Neuron (in vitro differentiated cells): ENCODE results near the gene SMCHD1.
"Not testable (repeated sequence)": the region's sequence is repeated elsewhere in the genome, so short reads cannot be mapped to it uniquely, and the experiment has no call there.

Source experiments
- H2AFZ ChIP-seq: one replicate; pipeline ENCODE4 v1.6.1; 2013; ENCODE audit warnings: low read depth, mild to moderate bottlenecking, inconsistent platforms, low read length, moderate library complexity
- H3K27me3 ChIP-seq: one replicate; pipeline ENCODE4 v1.6.1; 2013; ENCODE audit warnings: low read length; ENCODE audit not compliant: insufficient read depth
- H3K36me3 ChIP-seq: one replicate; pipeline ENCODE4 v1.6.1; 2013; ENCODE audit warnings: low read length; ENCODE audit not compliant: insufficient read depth
- H3K4me1 ChIP-seq: one replicate; pipeline ENCODE4 v1.6.1; 2013; ENCODE audit warnings: low read length; ENCODE audit not compliant: insufficient read depth
- H3K4me3 ChIP-seq: 2 replicates; pipeline ENCODE4 v1.5.1; 2013; ENCODE audit warnings: mild to moderate bottlenecking, low read length, moderate library complexity
- H3K9me3 ChIP-seq: one replicate; pipeline ENCODE4 v1.6.1; 2013; ENCODE audit warnings: low read length

Gene SMCHD1

DNA sequence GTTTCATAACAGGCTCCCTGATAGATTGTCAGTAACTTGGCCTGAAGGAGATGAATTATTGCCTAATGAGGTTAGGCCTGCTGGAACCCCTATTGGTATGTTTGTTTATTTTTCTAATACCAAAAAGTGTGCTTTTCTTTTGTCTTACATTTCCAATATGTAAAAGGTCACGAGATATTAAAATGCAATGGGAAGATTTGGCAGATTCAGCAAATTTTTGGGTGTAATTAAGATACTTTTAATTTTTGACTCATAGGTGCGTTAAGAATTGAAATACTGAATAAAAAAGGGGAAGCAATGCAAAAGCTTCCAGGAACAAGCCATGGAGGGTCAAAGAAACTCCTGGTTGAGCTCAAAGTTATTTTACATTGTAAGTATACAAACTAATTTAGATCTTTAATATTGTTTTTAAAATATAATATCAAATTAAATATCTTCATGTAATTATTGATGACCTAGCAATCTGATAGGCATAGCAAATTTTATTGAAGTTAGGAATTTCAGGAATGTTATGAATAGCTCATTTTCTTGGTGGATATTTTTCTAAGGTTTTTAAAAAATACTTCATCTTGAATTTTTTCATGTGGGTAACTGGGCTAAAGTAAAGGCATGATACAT is 52.1 kb downstream of the SMCHD1 start:
- Histone ChIP-seq H3K27me3 (no peaks in the 10 kb centered on the region), H3K36me3 (peaks cover 89% of the 10 kb centered on the region), H2AFZ (no peak overlapping the region), H3K4me1 (no peaks in the 10 kb centered on the region), H3K4me3 (no peak overlapping the region), H3K9me3 (peaks cover 3% of the 10 kb centered on the region)

DNA sequence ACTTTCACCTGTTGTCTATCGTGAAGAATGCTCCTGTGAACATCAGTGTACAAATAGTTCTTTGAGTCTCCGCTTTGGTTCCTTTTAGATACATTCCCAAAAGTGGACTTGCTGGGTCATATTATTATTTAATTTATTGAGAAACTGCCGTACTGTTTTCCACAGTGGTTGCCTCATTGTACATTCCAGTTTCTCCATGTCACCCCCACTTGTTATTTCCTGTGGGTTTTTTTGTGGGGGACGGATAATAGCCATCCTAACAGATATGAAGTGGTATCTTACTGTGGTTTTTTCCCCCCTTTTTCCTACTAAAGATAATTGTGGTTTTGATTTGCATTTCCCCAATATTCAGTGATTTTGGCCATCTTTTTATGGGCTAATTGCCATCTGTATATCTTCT is 53.8 kb downstream of the SMCHD1 start:
- Histone ChIP-seq H3K4me3 (no peak overlapping the region), H3K36me3 (peaks cover 88% of the 10 kb centered on the region), H3K9me3 (peaks cover 3% of the 10 kb centered on the region), H2AFZ (no peak overlapping the region), H3K27me3 (no peaks in the 10 kb centered on the region), H3K4me1 (no peaks in the 10 kb centered on the region)

DNA sequence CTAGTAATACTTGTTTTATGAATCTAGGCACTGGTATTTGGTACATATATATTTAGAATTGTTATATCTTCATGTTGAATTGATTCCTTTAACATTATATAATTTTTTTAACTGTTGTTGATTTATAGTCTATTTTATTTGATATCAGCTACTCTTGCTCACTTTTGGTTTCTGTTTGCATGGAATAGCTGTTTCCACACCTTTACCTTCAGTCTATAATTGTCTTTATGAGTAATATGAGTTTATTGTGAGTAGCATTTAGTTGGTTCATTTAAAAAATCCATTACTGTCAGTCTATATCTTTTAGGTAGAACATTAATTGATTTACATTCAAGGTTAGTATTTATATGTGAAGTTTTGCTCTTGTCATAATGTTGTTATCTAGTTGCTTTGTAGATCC is 58.6 kb downstream of the SMCHD1 start:
- H2AFZ ChIP-seq = no peak overlapping the region
- no peak overlapping the region for H3K4me3 ChIP-seq
- H3K4me1 ChIP-seq = no peaks in the 10 kb centered on the region
- H3K27me3 ChIP-seq = no peaks in the 10 kb centered on the region
- H3K9me3 ChIP-seq = peaks cover 3% of the 10 kb centered on the region
- peaks cover 82% of the 10 kb centered on the region for H3K36me3 ChIP-seq

DNA sequence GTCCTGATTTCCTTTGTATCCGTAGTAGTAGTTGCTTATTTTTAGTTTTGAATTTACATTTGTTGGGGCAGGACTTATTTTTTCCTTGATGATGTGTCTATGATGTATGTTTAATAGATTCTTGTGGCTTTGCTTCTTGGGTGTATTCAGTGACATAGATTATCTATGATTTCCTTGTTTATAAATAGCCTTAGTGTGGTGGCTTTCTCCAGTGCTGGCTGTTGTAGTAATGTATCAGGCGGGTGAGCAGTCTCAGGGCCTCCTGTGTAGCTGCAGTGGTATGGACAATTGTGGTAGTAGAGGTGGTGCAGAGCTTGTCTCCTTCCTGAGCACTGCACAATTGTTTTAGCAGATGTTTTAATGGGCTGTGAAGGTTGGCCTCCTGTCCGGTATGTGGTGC is 60.5 kb downstream of the SMCHD1 start:
- Histone ChIP-seq H2AFZ (no peak overlapping the region), H3K4me3 (no peak overlapping the region), H3K36me3 (peaks cover 78% of the 10 kb centered on the region), H3K27me3 (no peaks in the 10 kb centered on the region), H3K4me1 (no peaks in the 10 kb centered on the region), H3K9me3 (no peaks in the 10 kb centered on the region)

DNA sequence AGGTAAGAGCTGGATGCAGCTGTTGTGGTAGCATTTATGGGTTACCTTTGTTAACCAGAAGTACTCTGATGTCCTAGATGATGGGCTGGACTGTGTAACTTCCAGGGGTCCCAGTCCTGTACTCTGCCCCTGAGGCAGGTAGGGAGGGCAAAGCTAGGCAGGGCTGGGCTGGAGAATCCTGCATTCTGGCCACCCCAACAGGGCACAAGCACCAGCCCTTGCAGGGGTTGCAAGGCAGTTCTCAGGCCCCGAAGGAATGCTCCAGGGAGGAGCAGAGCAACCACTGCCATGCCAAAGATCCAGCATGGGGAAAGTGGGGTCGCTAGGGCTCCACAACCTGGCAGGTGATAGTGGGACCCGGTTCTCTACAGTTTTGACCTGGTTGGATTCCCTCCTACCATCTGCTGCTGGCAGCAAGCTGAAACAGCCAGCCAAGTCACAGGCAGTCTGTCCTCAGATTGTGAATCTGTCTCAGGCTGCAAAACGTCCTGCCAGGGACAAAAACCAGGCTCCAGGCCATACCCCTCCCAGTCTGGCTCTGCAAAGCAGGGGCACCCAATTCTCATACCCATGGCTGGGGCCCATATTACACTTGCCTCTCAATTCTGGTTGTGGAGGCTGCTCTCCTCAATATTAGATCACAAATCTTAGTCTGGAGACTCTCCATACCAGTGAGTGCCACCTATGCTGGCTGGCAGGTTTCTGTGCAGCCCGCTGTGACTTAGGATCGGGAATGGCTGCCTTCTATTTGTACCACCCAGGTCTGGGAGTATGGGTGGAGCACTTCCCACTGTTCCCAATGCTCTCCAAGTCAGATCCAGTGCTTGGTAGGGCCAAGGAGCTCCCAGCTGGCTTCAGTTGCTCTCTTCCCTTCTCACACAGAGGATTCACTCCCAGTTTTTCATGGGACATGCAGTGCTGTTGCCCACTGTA is 61.1 kb downstream of the SMCHD1 start:
- H3K4me3 ChIP-seq = no peak overlapping the region
- H3K27me3 ChIP-seq = no peaks in the 10 kb centered on the region
- peaks cover 81% of the 10 kb centered on the region for H3K36me3 ChIP-seq
- no peaks in the 10 kb centered on the region for H3K4me1 ChIP-seq
- no peaks in the 10 kb centered on the region for H3K9me3 ChIP-seq
- H2AFZ ChIP-seq = no peak overlapping the region

DNA sequence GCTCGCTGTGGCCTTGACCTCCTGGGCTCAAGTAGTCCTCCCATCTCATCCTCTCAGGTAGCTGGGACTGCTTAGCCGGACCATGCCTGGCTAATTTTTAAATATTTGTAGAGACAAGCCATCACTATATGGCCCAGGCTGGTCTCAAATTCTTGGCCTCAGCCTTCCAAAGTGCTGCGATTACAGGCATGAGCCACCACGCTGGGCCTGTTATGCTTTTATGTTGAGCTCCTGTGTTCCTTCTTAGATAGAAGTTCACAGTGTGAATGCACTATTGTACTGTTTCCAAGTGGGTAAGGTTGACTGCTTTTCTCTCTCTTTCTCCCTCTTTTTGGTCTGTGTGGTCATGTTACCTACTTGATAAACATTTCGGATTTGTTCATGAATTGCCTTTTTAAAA is 61.9 kb downstream of the SMCHD1 start:
- Histone ChIP-seq H3K27me3 (no peaks in the 10 kb centered on the region), H3K4me1 (no peaks in the 10 kb centered on the region), H3K9me3 (no peaks in the 10 kb centered on the region), H3K36me3 (peaks cover 80% of the 10 kb centered on the region), H2AFZ (no peak overlapping the region), H3K4me3 (no peak overlapping the region)

DNA sequence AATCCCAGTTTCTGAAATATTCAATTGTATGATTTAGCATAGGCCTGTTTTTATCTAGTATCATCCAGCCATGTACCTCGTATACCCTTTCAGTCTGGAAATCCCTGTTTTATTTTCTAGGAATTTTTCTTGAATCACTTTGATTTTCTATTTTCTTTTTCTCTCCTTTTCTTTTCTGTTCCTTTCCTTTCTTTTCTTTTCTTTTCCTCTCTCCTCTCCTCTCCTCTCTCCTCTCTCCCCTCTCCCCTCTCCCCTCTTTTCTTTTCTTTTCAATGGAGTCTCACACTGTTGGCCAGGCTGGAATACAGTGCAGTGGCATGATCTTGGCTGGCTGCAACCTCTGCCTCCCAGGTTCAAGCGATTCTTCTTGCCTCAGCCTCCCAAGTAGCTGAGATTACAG is 63.5 kb downstream of the SMCHD1 start:
- Histone ChIP-seq H3K4me3 (no peak overlapping the region), H3K4me1 (no peaks in the 10 kb centered on the region), H3K36me3 (peaks cover 77% of the 10 kb centered on the region), H3K27me3 (no peaks in the 10 kb centered on the region), H2AFZ (no peak overlapping the region), H3K9me3 (no peaks in the 10 kb centered on the region)

DNA sequence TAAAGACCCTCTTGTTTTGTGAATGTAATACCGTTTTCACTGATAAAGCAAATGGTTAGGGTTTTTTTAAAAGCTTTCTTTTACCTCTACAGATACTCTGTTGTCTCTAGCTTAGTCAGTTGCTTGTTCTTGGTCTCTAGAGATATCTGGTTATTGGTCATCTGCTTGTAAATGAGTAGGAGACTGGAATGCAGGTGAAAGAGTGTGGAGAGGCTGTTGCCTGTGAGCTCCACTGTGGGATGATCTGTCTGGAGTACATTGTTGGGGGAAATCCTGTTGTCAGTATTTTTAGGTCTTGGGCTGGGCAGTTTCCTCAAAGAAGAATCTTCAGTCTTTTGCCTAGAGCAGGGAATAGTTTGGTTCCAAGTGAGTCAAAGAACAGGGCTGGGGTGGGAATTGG is 67.7 kb downstream of the SMCHD1 start:
- no peaks in the 10 kb centered on the region for H3K4me1 ChIP-seq
- no peak overlapping the region for H2AFZ ChIP-seq
- H3K4me3 ChIP-seq = no peak overlapping the region
- peaks cover 78% of the 10 kb centered on the region for H3K36me3 ChIP-seq
- no peaks in the 10 kb centered on the region for H3K27me3 ChIP-seq
- no peaks in the 10 kb centered on the region for H3K9me3 ChIP-seq

DNA sequence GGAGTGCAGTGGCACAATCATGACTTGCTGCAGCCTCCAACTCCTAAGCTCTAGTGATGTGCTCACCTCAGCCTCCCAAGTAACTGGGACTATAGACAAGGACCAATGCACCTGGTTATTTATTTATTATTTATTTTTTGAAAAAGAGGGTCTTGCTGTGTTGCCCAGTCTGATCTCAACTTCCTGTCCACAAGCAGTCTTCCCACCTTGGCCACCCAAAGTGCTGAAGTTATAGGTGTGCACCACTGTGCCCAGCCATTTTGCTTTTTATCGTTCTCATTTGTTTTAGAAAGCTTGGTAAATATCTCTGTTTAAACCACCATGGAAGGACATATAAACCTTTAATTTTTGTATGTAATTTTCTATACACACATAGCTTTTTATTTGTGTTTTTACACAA is 74.2 kb downstream of the SMCHD1 start:
- no peaks in the 10 kb centered on the region for H3K27me3 ChIP-seq
- no peaks in the 10 kb centered on the region for H3K9me3 ChIP-seq
- peaks cover 89% of the 10 kb centered on the region for H3K36me3 ChIP-seq
- H3K4me3 ChIP-seq = no peak overlapping the region
- no peak overlapping the region for H2AFZ ChIP-seq
- no peaks in the 10 kb centered on the region for H3K4me1 ChIP-seq

DNA sequence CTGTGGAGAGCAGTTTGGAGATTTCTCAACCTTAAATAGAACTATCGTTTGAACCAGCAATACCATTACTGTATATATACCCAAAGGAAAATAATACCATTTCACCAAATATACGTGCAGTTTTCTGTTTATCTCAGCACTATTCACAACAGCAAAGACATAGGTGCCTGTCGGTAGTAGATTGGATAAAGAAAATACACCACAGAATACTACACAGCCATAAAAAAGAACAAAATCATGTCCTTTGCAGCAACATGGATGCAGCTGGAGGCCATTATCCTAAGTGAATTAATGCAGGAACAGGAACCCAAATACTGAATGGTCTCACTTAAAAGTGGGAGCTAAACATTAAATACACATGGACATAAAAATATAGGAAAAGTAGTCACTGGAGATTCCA is 81.3 kb downstream of the SMCHD1 start:
- Histone ChIP-seq H2AFZ (no peak overlapping the region), H3K9me3 (no peaks in the 10 kb centered on the region), H3K36me3 (peaks cover 97% of the 10 kb centered on the region), H3K27me3 (no peaks in the 10 kb centered on the region), H3K4me3 (no peak overlapping the region), H3K4me1 (no peaks in the 10 kb centered on the region)

DNA sequence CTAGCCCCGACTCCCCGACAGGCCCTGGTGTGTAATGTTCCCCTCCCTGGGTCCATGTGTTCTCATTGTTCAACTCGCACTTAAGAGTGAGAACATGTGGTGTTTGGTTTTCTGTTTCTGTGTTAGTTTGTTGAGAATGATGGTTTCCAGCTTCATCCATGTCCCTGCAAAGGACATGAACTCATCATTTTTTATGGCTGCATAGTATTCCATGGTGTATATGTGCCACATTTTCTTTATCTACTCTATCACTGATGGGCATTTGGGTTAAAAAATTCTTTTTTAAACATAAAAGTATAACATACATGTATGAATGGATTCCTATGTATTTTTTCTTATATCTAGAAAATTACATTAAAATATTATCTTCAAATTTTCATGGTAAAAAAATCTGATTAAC is 84.6 kb downstream of the SMCHD1 start:
- H3K4me3 ChIP-seq, H3K4me1 ChIP-seq, H3K9me3 ChIP-seq, H2AFZ ChIP-seq, H3K27me3 ChIP-seq: not testable (repeated sequence)
- peaks cover 95% of the 10 kb centered on the region for H3K36me3 ChIP-seq

DNA sequence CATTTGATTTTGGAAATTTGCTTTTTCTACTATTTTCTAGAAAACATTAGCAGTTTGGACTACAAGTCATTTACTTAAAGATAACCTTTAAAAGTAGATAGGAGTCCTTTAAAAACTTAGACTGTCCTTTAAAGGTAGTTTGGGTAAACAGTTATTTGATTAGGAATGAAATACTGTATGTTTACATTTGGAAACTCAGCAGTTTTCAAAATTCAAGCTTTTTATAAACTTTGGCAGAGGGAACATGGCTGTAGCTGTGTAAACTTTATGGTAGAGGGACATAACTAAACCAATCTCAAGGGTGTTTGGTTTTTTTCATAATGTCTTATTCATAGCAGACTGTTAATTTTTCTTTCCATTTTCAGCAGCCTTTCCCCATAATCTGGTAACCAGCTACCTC is 90.7 kb downstream of the SMCHD1 start:
- Histone ChIP-seq H3K4me1 (no peaks in the 10 kb centered on the region), H2AFZ (no peak overlapping the region), H3K4me3 (no peak overlapping the region), H3K36me3 (peaks cover 92% of the 10 kb centered on the region), H3K27me3 (no peaks in the 10 kb centered on the region), H3K9me3 (no peaks in the 10 kb centered on the region)

DNA sequence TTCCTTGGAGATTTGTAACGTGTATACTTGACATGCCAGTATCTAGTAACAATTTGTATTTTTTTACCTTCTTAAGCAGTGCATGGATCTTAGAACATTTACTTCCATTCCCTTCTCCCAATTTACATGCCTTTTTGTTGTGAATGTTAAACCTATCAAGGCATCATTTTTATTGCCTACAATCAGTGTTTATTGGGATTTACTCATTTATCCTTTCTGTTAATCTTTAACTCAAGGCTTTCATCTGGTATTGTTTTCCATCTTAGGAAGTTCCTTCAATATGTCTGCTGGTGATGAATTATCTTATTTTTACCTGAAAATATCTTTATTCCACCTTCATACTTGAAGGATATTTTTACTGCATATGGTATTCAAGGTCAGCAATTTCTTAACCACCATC is 102.8 kb downstream of the SMCHD1 start:
- H3K4me3 ChIP-seq = no peak overlapping the region
- H2AFZ ChIP-seq = no peak overlapping the region
- peaks cover 63% of the 10 kb centered on the region for H3K36me3 ChIP-seq
- no peaks in the 10 kb centered on the region for H3K9me3 ChIP-seq
- H3K27me3 ChIP-seq = no peaks in the 10 kb centered on the region
- H3K4me1 ChIP-seq = no peaks in the 10 kb centered on the region
